Neural crest cell (in vitro differentiated cells): Measurements from ENCODE around the gene GABPB1. TPM values are rescaled to one million over a fixed set of nuclear protein-coding genes. Genes with fewer than 3 reads are reported as not detected.

Experiments
- DNase-seq: peaks from one replicate; pipeline ENCODE4 v3.0.0; 2021; ENCODE audit warnings: low read depth, mixed read lengths, low spot score
- H3K27ac Mint-ChIP-seq: one replicate; pipeline ENCODE4 v1.8.0; 2021; ENCODE audit warnings: mild to moderate bottlenecking, mixed read lengths; ENCODE audit not compliant: unreplicated experiment
- H3K27me3 Mint-ChIP-seq: 2 replicates; pipeline ENCODE4 v1.8.0; 2021; ENCODE audit warnings: low read depth, mild to moderate bottlenecking, mixed read lengths
- H3K36me3 Mint-ChIP-seq: 2 replicates; pipeline ENCODE4 v1.8.0; 2021; ENCODE audit warnings: low read depth, mild to moderate bottlenecking, mixed read lengths
- H3K4me1 Mint-ChIP-seq: 2 replicates; pipeline ENCODE4 v1.8.0; 2021; ENCODE audit warnings: mixed read lengths
- H3K4me3 Mint-ChIP-seq: one replicate; pipeline ENCODE4 v1.8.0; 2021; ENCODE audit warnings: mild to moderate bottlenecking, mixed read lengths
- H3K9me3 Mint-ChIP-seq: 2 replicates; pipeline ENCODE4 v1.8.0; 2021; ENCODE audit warnings: mixed read lengths
- total RNA-seq: library from RNA; stranded (reverse); gene quantifications from 2 replicates; pipeline ENCODE4 v1.2.1, GENCODE V29; 2021
- TF ChIP-seq, protein P1 (sequence below): fragments of 200-600 bp; sonication (generic); conservative IDR thresholded peaks from 2 replicates; pipeline ENCODE4 v1.5.0; 2021; ENCODE audit warnings: antibody characterized with exemption, mild to moderate bottlenecking

The GABPB1 gene
- total RNA-seq, 1 donor from 2014 or later: 37.8 TPM

DNA sequence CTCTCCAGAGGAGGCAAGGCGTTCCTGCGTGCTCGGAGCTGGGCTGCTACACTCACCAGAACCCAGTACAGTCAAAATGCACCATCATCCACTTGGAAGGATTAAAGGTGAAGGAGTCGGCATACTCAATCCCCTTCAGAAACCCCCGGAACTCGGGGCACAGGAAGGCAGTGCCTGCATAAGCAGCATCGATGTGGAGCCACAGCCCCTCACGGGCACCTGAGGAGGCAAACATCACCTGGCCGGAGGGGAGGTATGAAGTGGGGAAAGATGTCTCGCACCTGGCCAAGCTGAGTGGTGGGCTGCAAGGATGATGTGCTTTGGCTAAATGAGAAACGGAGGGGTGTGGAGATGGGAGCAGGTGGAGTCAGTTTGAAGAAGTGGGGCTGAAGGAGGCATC lies 102.4 kb downstream of the GABPB1 start:
- Mint-ChIP-seq H3K27ac (no peak overlapping the region), H3K4me1 (no peaks in the 10 kb centered on the region), H3K27me3 (no peaks in the 10 kb centered on the region), H3K9me3 (peaks cover 4% of the 10 kb centered on the region), H3K4me3 (no peak overlapping the region), H3K36me3 (no peaks in the 10 kb centered on the region)
- TF ChIP-seq, protein P1, sequence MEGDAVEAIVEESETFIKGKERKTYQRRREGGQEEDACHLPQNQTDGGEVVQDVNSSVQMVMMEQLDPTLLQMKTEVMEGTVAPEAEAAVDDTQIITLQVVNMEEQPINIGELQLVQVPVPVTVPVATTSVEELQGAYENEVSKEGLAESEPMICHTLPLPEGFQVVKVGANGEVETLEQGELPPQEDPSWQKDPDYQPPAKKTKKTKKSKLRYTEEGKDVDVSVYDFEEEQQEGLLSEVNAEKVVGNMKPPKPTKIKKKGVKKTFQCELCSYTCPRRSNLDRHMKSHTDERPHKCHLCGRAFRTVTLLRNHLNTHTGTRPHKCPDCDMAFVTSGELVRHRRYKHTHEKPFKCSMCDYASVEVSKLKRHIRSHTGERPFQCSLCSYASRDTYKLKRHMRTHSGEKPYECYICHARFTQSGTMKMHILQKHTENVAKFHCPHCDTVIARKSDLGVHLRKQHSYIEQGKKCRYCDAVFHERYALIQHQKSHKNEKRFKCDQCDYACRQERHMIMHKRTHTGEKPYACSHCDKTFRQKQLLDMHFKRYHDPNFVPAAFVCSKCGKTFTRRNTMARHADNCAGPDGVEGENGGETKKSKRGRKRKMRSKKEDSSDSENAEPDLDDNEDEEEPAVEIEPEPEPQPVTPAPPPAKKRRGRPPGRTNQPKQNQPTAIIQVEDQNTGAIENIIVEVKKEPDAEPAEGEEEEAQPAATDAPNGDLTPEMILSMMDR: no peak
- no peak for DNase-seq

DNA sequence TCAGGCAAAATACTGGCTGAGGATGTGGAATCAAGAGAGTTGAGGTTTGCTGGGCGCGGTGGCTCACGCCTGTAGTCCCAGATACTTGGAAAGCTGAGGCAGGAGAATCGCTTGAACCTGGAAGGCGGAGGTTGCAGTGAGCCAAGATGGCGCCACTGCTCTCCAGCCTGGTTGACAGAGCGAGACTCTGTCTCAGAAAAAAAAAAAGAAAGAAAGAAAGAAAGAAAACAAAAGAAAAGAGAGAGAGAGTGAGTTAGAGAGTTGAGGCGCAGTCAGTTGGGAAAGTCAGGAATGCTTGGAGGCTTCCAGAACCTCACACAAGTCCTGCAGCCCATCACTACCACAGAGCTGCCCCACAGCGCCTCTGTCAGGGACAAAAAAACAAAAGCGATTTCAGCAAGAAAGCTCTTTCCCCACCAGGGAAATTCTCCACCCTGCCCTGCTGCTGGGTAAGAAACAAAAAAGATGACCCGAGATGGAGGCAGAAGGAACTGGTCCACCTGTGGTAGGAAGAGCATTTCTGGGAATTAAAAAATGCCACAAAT lies 103.3 kb downstream of the GABPB1 start:
- Mint-ChIP-seq H3K9me3 (peaks cover 4% of the 10 kb centered on the region), H3K4me1 (no peaks in the 10 kb centered on the region), H3K36me3 (no peaks in the 10 kb centered on the region), H3K27me3 (no peaks in the 10 kb centered on the region), H3K4me3 (no peak overlapping the region), H3K27ac (no peak overlapping the region)
- DNase-seq: no peak
- TF ChIP-seq, protein P1: no peak

DNA sequence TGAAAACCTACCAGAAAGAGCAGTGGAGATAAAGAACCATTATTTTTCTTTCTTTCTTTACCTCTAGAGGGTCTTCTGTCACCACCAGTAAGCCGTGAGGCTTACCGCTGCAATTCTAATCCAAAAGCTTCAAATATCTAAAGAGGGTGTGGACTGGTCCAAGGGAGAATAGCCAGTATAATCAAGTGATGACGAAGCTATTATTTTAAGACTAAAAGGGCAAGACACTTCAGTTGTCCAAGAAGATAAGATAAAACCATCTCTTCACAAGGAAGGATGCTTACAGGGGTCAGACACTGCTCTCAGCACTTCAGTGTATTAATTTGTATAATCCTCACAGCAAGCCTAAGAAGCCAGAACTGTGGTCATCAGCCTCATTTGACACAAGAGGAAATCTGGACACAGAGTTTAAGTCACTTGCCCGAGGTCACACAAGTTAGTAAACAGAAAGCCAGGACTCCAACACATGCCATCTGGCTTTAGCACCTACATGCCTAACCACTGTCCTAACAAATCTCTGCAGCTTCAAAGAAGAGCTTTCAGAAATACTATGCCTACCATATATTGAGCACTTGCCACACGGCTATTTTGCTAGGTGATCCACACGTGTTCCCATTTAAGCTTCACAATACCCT lies 104.1 kb downstream of the GABPB1 start:
- TF ChIP-seq, protein P1: no peak
- Mint-ChIP-seq H3K27ac (no peak overlapping the region), H3K4me3 (no peak overlapping the region), H3K4me1 (no peaks in the 10 kb centered on the region), H3K27me3 (no peaks in the 10 kb centered on the region), H3K9me3 (peaks cover 4% of the 10 kb centered on the region), H3K36me3 (no peaks in the 10 kb centered on the region)
- no peak for DNase-seq

DNA sequence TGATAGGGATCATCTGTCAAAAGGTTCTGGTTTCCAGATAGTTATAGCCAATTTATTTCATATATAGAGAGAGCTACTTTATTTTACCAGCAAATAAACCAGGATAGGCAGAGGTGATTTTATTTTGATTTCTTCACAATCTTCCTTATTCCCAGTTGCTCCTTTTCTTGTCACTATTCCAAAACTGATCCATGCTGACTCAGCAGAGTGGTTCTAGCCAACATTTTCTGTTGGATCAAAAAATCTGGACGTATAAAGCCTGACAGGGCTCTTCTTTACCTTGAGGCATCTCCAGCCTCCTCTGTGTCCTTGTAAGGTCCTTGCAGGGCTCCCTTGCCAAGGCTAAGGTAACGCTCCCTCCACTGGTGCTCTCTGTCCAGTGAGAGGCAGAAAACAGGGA lies 105.3 kb downstream of the GABPB1 start:
- Mint-ChIP-seq H3K27me3 (no peaks in the 10 kb centered on the region), H3K9me3 (peaks cover 4% of the 10 kb centered on the region), H3K4me3 (no peak overlapping the region), H3K27ac (no peak overlapping the region), H3K4me1 (no peaks in the 10 kb centered on the region), H3K36me3 (no peaks in the 10 kb centered on the region)
- TF ChIP-seq, protein P1: no peak
- DNase-seq: no peak

DNA sequence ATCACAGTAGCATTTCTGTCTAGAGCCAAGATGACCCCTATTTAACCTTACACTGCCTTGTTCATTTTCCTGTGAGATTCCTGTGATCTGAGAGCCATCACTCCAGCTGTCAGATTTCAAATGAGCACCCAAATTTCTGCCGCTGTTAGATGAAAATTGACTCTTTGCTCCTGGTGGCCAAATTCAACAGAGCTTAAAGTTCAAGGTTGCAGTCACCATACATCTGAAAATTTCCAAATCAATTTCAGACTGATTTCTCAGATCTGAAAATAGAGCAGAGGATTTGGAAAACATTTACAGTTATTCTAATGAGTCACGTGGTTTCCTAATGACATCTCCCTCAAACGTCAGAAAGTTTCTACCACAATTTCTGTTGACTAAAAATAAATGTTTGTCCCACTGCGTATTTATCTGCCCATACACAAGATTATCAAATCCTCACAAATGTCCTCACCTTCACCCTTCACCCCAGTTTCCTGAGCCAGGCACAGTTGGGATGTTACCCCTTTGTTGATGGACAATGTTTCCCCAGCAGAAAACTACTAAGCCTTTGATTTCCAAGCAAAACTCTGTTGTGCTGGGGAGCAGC lies 105.9 kb downstream of the GABPB1 start:
- TF ChIP-seq, protein P1: no peak
- no peak overlapping the region for H3K4me3 Mint-ChIP-seq
- H3K27me3 Mint-ChIP-seq: no peaks in the 10 kb centered on the region
- no peaks in the 10 kb centered on the region for H3K4me1 Mint-ChIP-seq
- no peak overlapping the region for H3K27ac Mint-ChIP-seq
- peaks cover 4% of the 10 kb centered on the region for H3K9me3 Mint-ChIP-seq
- no peak for DNase-seq
- H3K36me3 Mint-ChIP-seq: no peaks in the 10 kb centered on the region
